WTC11 (cell line): ENCODE measurements around the gene GDF7.

Experiments
- AFF4 ChIP-seq: sonication (generic); formaldehyde crosslinking; IDR thresholded peaks from 2 replicates; pipeline ENCODE4 v1.8.1; 2023; ENCODE audit warnings: mild to moderate bottlenecking, missing genetic modification reagents, borderline replicate concordance
- CREM ChIP-seq: sonication (generic); formaldehyde crosslinking; IDR thresholded peaks from 2 replicates; pipeline ENCODE4 v1.8.1; 2022; ENCODE audit warnings: mild to moderate bottlenecking, missing genetic modification reagents, moderate library complexity
- CTCF ChIP-seq: fragments of 200-600 bp; IDR thresholded peaks from 2 replicates; pipeline ENCODE4 v1.8.0; 2022; ENCODE audit warnings: antibody characterized with exemption
- E2F4 ChIP-seq: sonication (generic); formaldehyde crosslinking; IDR thresholded peaks from 2 replicates; pipeline ENCODE4 v1.8.1; 2022; ENCODE audit warnings: low read depth, mild to moderate bottlenecking, moderate library complexity, missing genetic modification reagents, borderline replicate concordance
- ZNF423 ChIP-seq: fragments of 250-450 bp; sonication (Bioruptor Pico); IDR thresholded peaks from 2 replicates; pipeline ENCODE4 v2.1.2; 2022; ENCODE audit warnings: mild to moderate bottlenecking, moderate library complexity

GRCh38 chr2:20666005-20666303 is 990 bp upstream of the GDF7 start:
- TF ChIP-seq CTCF (no peak), E2F4 (CRISPR knock-in tag) (no peak), ZNF423 (CRISPR knock-in tag) (no peak), AFF4 (CRISPR knock-in tag) (no peak), CREM (CRISPR knock-in tag) (no peak)
